Skeletal muscle tissue (tissue), 4 donors: ENCODE results near the gene PRRC2B. TPM values are rescaled to one million over a fixed set of nuclear protein-coding genes. Genes with fewer than 3 reads are reported as not detected.
"Not testable (repeated sequence)": the region's sequence is repeated elsewhere in the genome, so short reads cannot be mapped to it uniquely, and the experiment has no call there.

Source experiments
- H3K27ac ChIP-seq: one replicate; pipeline ENCODE4 v1.7.0; 2013; ENCODE audit warnings: mild to moderate bottlenecking, low read depth, low read length, inconsistent platforms
- H3K27me3 ChIP-seq, 3 donors: one replicate each; pipeline ENCODE4 v1.7.0; 2013; ENCODE audit warnings: low read length in 3 of 3; ENCODE audit not compliant: control insufficient read depth in 3 of 3, insufficient read depth in 3 of 3
- H3K36me3 ChIP-seq, 3 donors: one replicate each; pipeline ENCODE4 v1.7.0; 2013; ENCODE audit warnings: low read length in 3 of 3; ENCODE audit not compliant: control insufficient read depth in 3 of 3, insufficient read depth in 3 of 3
- H3K4me1 ChIP-seq, 3 donors: one replicate each; pipeline ENCODE4 v1.7.0; 2013; ENCODE audit warnings: low read length in 3 of 3, mild to moderate bottlenecking in 3 of 3; ENCODE audit not compliant: control insufficient read depth in 3 of 3, insufficient read depth in 3 of 3
- H3K4me3 ChIP-seq, 3 donors: one replicate each; pipeline ENCODE4 v1.7.0; 2013; ENCODE audit warnings: low read length in 3 of 3
- H3K9ac ChIP-seq, 3 donors: one replicate each; pipeline ENCODE4 v1.7.0; 2013; ENCODE audit warnings: low read length in 3 of 3, mild to moderate bottlenecking in 3 of 3, moderate library complexity in 2 of 3, low read depth in 1 of 3
- H3K9me3 ChIP-seq, 3 donors: one replicate each; pipeline ENCODE4 v1.7.0; 2013; ENCODE audit warnings: low read length in 3 of 3; ENCODE audit not compliant: control insufficient read depth in 3 of 3
- total RNA-seq: library from RNA; depleted of rRNA; stranded (reverse); fragments of >200 nt; gene quantifications from one replicate; pipeline ENCODE4 v1.2.3, GENCODE V29; 2014
- donor health status: Osteomylitis.

PRRC2B gene
- total RNA-seq, 1 donor from 2014 or later, result 68.4 TPM

DNA sequence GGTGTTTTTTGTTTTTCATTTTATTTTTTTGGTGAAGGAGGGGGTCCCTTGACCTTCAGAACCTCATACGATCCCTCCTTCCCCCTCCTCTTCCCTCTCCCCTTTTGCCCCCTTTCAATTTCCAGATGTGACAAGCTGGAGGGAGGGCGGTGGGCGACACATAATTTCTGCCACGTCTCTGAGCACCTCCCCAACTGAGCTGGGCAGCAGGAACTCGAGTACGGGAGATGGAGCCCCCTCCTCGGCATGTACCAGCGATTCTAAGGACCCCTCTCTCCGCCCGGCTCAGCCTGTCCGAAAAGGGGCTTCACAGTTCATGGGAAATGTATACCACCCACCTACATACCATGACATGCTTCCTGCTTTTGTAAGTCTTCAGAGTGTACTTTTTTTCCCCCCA lies 52.4 kb downstream of the PRRC2B start:
- Histone ChIP-seq H3K4me3 (no peak overlapping the region), H3K4me1 (no peaks in the 10 kb centered on the region), H3K9ac (no peak overlapping the region), H3K9me3 (no peaks in the 10 kb centered on the region), H3K27me3 (no peaks in the 10 kb centered on the region), H3K36me3 (peaks cover 42 to 67% (median 54%) of the 10 kb centered on the region in 3 donors), H3K27ac (no peak overlapping the region)

DNA sequence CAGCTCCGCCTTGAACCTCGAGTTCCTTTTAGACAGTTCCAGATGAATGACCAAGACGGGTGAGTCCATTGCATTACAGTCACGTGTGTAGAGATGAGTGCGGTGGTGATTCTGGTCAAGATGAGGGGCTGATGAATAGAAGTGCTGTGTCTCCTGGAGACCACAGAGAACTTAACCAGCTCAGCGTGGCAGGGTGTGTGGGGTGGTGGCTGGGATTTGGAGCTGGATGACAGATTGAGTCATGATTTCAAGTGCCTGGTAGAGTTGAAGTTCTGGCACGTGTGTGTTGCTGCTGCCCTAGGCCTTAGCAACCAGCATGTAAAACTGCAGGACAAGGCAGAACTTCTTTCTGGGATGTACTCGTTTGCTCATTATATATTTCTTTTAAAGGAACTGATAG lies 53.3 kb downstream of the PRRC2B start:
- Histone ChIP-seq H3K9me3 (no peaks in the 10 kb centered on the region), H3K4me1 (no peaks in the 10 kb centered on the region), H3K27me3 (no peaks in the 10 kb centered on the region), H3K4me3 (no peak overlapping the region), H3K36me3 (peaks cover 44 to 62% (median 54%) of the 10 kb centered on the region in 3 donors), H3K9ac (no peak overlapping the region), H3K27ac (no peak overlapping the region)

DNA sequence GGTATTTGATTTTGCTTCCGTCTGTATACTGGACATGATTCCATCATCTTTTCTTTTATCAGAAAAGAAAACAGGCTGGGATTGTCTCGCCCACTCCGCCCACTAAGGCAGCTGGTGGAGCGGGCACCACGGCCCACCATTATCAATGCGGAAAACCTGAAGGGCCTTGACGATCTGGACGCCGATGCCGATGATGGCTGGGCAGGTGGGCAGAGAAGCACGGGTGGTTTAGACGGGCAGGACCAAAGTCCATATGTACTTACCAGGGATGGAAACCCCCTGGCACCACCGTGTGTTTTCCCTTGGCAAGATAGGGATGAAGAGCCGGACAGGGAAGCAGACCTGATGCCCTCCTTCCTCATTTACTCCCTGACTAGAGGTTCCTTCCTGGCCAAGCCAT lies 53.7 kb downstream of the PRRC2B start:
- H3K9ac ChIP-seq, result no peak overlapping the region
- no peaks in the 10 kb centered on the region for H3K9me3 ChIP-seq
- no peaks in the 10 kb centered on the region for H3K27me3 ChIP-seq
- H3K27ac ChIP-seq, result no peak overlapping the region
- no peaks in the 10 kb centered on the region for H3K4me1 ChIP-seq
- H3K4me3 ChIP-seq, result no peak overlapping the region
- H3K36me3 ChIP-seq, result peaks cover 44 to 60% (median 54%) of the 10 kb centered on the region in 3 donors

DNA sequence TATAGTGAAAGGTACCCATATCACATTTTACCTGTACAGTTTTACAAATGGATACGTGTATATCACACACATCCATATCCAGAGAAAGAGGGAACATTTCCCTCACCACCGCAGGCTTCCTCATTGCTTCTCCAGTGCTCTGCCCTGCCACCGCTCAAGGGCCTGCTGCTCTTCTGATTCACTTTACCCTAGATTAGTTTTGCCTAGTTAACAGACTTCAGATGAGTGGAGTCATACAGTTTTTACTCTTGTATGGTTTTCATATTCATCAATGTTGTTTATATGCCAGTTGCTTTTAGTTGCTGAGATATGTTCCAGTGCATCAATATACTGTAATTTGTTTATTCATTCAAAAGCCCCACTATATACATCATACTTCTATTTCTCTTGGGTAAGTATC lies 54.9 kb downstream of the PRRC2B start:
- Histone ChIP-seq H3K36me3 (peaks cover 41 to 59% (median 51%) of the 10 kb centered on the region in 3 donors), H3K4me3 (no peak overlapping the region), H3K27me3 (no peaks in the 10 kb centered on the region), H3K4me1 (no peaks in the 10 kb centered on the region), H3K9me3 (no peaks in the 10 kb centered on the region), H3K9ac (no peak overlapping the region), H3K27ac (no peak overlapping the region)

GRCh38 chr9:131449276-131449675 lies 55.4 kb downstream of the PRRC2B start:
- Histone ChIP-seq H3K4me3 (no peak overlapping the region), H3K27me3 (no peaks in the 10 kb centered on the region), H3K4me1 (no peaks in the 10 kb centered on the region), H3K27ac (no peak overlapping the region), H3K36me3 (peaks cover 38 to 59% (median 51%) of the 10 kb centered on the region in 3 donors), H3K9me3 (no peaks in the 10 kb centered on the region), H3K9ac (no peak overlapping the region)

- Histone ChIP-seq H3K4me1 (no peaks in the 10 kb centered on the region), H3K36me3 (peaks cover 33 to 49% (median 45%) of the 10 kb centered on the region in 3 donors), H3K4me3 (no peak overlapping the region), H3K27me3 (no peaks in the 10 kb centered on the region), H3K9ac (no peak overlapping the region), H3K27ac (no peak overlapping the region), H3K9me3 (no peaks in the 10 kb centered on the region)
Measured at GRCh38 chr9:131454028-131454427, 60.1 kb downstream of the PRRC2B start.

DNA sequence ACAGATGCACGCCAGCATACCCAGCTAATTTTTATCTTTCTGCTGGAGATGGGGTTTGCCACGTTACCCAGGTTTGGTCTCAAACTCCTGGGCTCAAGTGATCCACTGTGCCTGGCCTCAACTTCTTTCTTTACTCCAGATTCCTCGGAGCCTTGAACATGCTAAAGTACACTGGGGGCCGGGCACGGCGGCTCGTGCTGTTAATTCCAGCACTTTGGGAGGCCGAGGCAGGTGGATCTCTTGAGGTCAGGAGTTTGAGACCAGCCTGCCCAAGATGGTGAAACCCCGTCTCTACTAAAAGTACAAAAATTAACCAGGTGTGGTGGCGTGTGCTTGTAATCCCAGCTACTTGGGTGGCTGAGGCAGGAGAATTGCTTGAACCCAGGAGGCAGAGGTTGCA lies 61.8 kb downstream of the PRRC2B start:
- H3K4me1 ChIP-seq, H3K9me3 ChIP-seq, H3K27ac ChIP-seq, H3K9ac ChIP-seq, H3K4me3 ChIP-seq, H3K27me3 ChIP-seq: not testable (repeated sequence)
- H3K36me3 ChIP-seq, result peaks cover 47 to 60% (median 55%) of the 10 kb centered on the region in 3 donors

DNA sequence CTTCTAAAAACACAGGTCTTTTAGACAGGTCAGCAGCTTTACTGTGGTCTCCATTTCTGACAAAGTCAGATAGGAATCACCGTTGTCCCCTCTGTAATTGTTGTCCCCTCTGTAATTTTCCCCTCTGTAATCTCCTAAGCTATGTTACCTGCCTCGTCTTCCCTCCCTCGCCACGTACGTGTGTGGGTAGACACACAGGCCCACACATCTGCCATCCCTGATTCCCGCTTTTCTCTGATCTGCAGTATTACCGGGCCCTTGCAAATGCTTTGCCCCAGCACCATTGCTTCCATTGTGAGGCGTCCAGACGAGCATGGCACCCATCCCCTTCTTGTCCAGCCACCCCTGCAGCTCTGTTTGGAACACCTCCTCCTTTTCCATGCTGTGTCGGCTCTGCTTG lies 63.9 kb downstream of the PRRC2B start:
- H3K36me3 ChIP-seq, result peaks cover 55 to 71% (median 61%) of the 10 kb centered on the region in 3 donors
- no peaks in the 10 kb centered on the region for H3K4me1 ChIP-seq
- H3K4me3 ChIP-seq, result no peak overlapping the region
- no peaks in the 10 kb centered on the region for H3K9me3 ChIP-seq
- H3K27me3 ChIP-seq, result no peaks in the 10 kb centered on the region
- H3K9ac ChIP-seq, result no peak overlapping the region
- H3K27ac ChIP-seq, result no peak overlapping the region

DNA sequence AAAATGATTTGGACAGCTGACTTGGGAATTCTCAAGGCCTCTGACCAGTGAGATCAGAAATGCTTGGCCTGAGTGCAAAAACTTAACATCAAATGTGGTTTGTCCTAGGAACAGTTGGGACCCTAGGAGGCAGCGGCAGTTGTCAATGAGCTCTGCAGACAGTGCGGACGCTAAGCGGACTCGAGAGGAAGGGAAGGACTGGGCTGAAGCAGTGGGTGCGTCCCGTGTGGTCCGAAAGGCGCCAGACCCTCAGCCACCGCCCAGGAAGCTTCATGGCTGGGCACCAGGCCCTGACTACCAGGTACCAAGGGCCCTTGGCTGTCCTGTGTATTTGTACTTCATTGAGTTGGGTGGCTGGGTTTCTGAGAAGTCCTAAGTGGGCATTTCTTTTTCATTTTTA lies 65.2 kb downstream of the PRRC2B start:
- peaks cover 58 to 69% (median 59%) of the 10 kb centered on the region in 3 donors for H3K36me3 ChIP-seq
- H3K9ac ChIP-seq, result no peak overlapping the region
- H3K27me3 ChIP-seq, result no peaks in the 10 kb centered on the region
- no peak overlapping the region for H3K4me3 ChIP-seq
- H3K4me1 ChIP-seq, result no peaks in the 10 kb centered on the region
- no peak overlapping the region for H3K27ac ChIP-seq
- no peaks in the 10 kb centered on the region for H3K9me3 ChIP-seq

DNA sequence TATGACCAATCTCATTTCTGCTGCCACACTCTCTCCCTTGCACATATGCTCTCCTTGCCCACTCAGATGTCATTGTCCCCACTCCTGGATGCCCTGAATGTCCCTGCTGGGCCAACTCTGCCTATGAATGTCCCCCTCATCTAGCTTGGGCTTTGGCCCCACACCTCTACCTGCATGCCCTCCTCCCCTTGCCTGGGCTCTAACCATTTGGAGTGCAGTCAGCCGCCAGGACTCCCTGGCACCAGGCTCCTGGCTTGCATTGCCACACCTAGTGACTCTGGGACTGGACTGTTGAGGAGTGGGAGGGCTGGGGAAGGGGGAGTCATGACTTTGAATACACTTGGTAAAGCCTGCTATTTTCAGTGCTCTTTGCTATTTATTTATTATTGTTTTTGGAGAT lies 67.3 kb downstream of the PRRC2B start:
- Histone ChIP-seq H3K36me3 (peaks cover 59 to 68% (median 67%) of the 10 kb centered on the region in 3 donors), H3K4me3 (no peak overlapping the region), H3K27me3 (no peaks in the 10 kb centered on the region), H3K9me3 (no peaks in the 10 kb centered on the region), H3K4me1 (no peaks in the 10 kb centered on the region), H3K9ac (peak overlapping the region in 1 of 3 donors; percentile 16), H3K27ac (no peak overlapping the region)
